Stimulated activated effector memory CD8-positive, alpha-beta T cell treated with anti-CD3 and anti-CD28 coated beads, Interleukin-12 subunit alpha, Interleukin-12 subunit beta, amount 100 ng/mL, for 72 hours (primary cell): ENCODE data around the gene DACH2.

ENCODE experiments used
- ATAC-seq: fragments of 150-1000 bp; cut with Tn5 transposase; 2 replicates; pipeline ENCODE4 v1.10.0; 2021
- DNase-seq, 2 donors: peaks; one replicate each; pipeline ENCODE4 v3.0.0; 2021 to 2022; ENCODE audit warnings: low spot score in 2 of 2
- H3K27ac Mint-ChIP-seq: one replicate; pipeline ENCODE4 v1.8.0; 2022; ENCODE audit warnings: mild to moderate bottlenecking, mixed read lengths
- H3K36me3 Mint-ChIP-seq: one replicate; pipeline ENCODE4 v1.8.0; 2022; ENCODE audit warnings: mild to moderate bottlenecking, mixed read lengths
- H3K4me1 Mint-ChIP-seq: one replicate; pipeline ENCODE4 v1.8.0; 2022; ENCODE audit warnings: mixed read lengths
- H3K4me3 Mint-ChIP-seq: one replicate; pipeline ENCODE4 v1.8.0; 2022; ENCODE audit warnings: mild to moderate bottlenecking, mixed read lengths
- H3K9me3 Mint-ChIP-seq: one replicate; pipeline ENCODE4 v1.8.0; 2022; ENCODE audit warnings: mixed read lengths

DACH2 gene

GRCh38 chrX:86407371-86407770 lies 259.1 kb downstream of the DACH2 start:
- Mint-ChIP-seq H3K4me3 (no peak overlapping the region), H3K27ac (no peak overlapping the region), H3K9me3 (no peaks in the 10 kb centered on the region), H3K36me3 (no peaks in the 10 kb centered on the region), H3K4me1 (no peaks in the 10 kb centered on the region)
- ATAC-seq = no peak
- DNase-seq = no peak

- DNase-seq = no peak
These were observed 273.5 kb downstream of the DACH2 start for GRCh38 chrX:86421771-86422170.

GRCh38 chrX:86436116-86436515 lies 287.9 kb downstream of the DACH2 start:
- Mint-ChIP-seq H3K27ac (no peak overlapping the region), H3K36me3 (no peaks in the 10 kb centered on the region), H3K9me3 (peaks cover 7% of the 10 kb centered on the region), H3K4me3 (no peak overlapping the region), H3K4me1 (no peaks in the 10 kb centered on the region)
- no peak for ATAC-seq
- no peak for DNase-seq

More at GRCh38 chrX:86421771-86422170, 273.5 kb downstream of the DACH2 start:
- no peak overlapping the region for H3K4me3 Mint-ChIP-seq
- no peak for ATAC-seq
- no peaks in the 10 kb centered on the region for H3K36me3 Mint-ChIP-seq
- H3K9me3 Mint-ChIP-seq = peaks cover 3% of the 10 kb centered on the region
- no peak overlapping the region for H3K27ac Mint-ChIP-seq
- H3K4me1 Mint-ChIP-seq = no peaks in the 10 kb centered on the region

GRCh38 chrX:86455495-86455894 lies 307.2 kb downstream of the DACH2 start:
- Mint-ChIP-seq H3K9me3 (peaks cover 7% of the 10 kb centered on the region), H3K27ac (no peak overlapping the region), H3K36me3 (no peaks in the 10 kb centered on the region), H3K4me3 (no peak overlapping the region), H3K4me1 (no peaks in the 10 kb centered on the region)
- ATAC-seq (no peak), DNase-seq (no peak)

GRCh38 chrX:86460760-86461159 lies 312.5 kb downstream of the DACH2 start:
- ATAC-seq (no peak), DNase-seq (no peak)
- Mint-ChIP-seq H3K4me3 (no peak overlapping the region), H3K27ac (no peak overlapping the region), H3K4me1 (no peaks in the 10 kb centered on the region), H3K36me3 (no peaks in the 10 kb centered on the region), H3K9me3 (no peaks in the 10 kb centered on the region)

- no peak overlapping the region for H3K4me3 Mint-ChIP-seq
- ATAC-seq = no peak
- DNase-seq = no peak
- H3K36me3 Mint-ChIP-seq = no peaks in the 10 kb centered on the region
- no peaks in the 10 kb centered on the region for H3K4me1 Mint-ChIP-seq
- H3K9me3 Mint-ChIP-seq = peaks cover 2% of the 10 kb centered on the region
- H3K27ac Mint-ChIP-seq = no peak overlapping the region
These were observed 356.0 kb downstream of the DACH2 start for GRCh38 chrX:86504297-86504696.

GRCh38 chrX:86507331-86507730 lies 359.1 kb downstream of the DACH2 start:
- Mint-ChIP-seq H3K4me3 (no peak overlapping the region), H3K4me1 (no peaks in the 10 kb centered on the region), H3K9me3 (peaks cover 2% of the 10 kb centered on the region), H3K27ac (no peak overlapping the region), H3K36me3 (no peaks in the 10 kb centered on the region)
- ATAC-seq (no peak), DNase-seq (no peak)

- no peaks in the 10 kb centered on the region for H3K36me3 Mint-ChIP-seq
These were observed 431.5 kb downstream of the DACH2 start for GRCh38 chrX:86579777-86580176.

GRCh38 chrX:86604607-86605006 lies 456.4 kb downstream of the DACH2 start:
- H3K4me3 Mint-ChIP-seq = no peak overlapping the region
- H3K9me3 Mint-ChIP-seq = peaks cover 16% of the 10 kb centered on the region
- no peaks in the 10 kb centered on the region for H3K36me3 Mint-ChIP-seq
- DNase-seq (no peak), ATAC-seq (no peak)
- H3K4me1 Mint-ChIP-seq = no peaks in the 10 kb centered on the region
- no peak overlapping the region for H3K27ac Mint-ChIP-seq

More at GRCh38 chrX:86579777-86580176, 431.5 kb downstream of the DACH2 start:
- no peak overlapping the region for H3K4me3 Mint-ChIP-seq
- H3K27ac Mint-ChIP-seq = no peak overlapping the region
- DNase-seq = no peak
- H3K9me3 Mint-ChIP-seq = peaks cover 4% of the 10 kb centered on the region
- ATAC-seq = no peak
- H3K4me1 Mint-ChIP-seq = no peaks in the 10 kb centered on the region

GRCh38 chrX:86696951-86697350 lies 548.7 kb downstream of the DACH2 start:
- H3K4me3 Mint-ChIP-seq = no peak overlapping the region
- H3K27ac Mint-ChIP-seq = no peak overlapping the region
- peaks cover 2% of the 10 kb centered on the region for H3K9me3 Mint-ChIP-seq
- no peaks in the 10 kb centered on the region for H3K4me1 Mint-ChIP-seq
- no peaks in the 10 kb centered on the region for H3K36me3 Mint-ChIP-seq
- ATAC-seq = no peak
- no peak for DNase-seq

- Mint-ChIP-seq H3K9me3 (peaks cover 9% of the 10 kb centered on the region), H3K4me3 (no peak overlapping the region), H3K27ac (no peak overlapping the region), H3K36me3 (no peaks in the 10 kb centered on the region), H3K4me1 (no peaks in the 10 kb centered on the region)
- ATAC-seq (no peak), DNase-seq (no peak)
These were observed 563.4 kb downstream of the DACH2 start for GRCh38 chrX:86711531-86712180.

- Mint-ChIP-seq H3K9me3 (peaks cover 5% of the 10 kb centered on the region), H3K27ac (peak overlapping the region; percentile 38), H3K36me3 (no peaks in the 10 kb centered on the region), H3K4me1 (no peaks in the 10 kb centered on the region), H3K4me3 (no peak overlapping the region)
- no peak for DNase-seq
- no peak for ATAC-seq
These were observed 566.2 kb downstream of the DACH2 start for GRCh38 chrX:86714441-86714840.

- H3K4me3 Mint-ChIP-seq = no peak overlapping the region
- ATAC-seq = no peak
- H3K36me3 Mint-ChIP-seq = no peaks in the 10 kb centered on the region
- no peaks in the 10 kb centered on the region for H3K4me1 Mint-ChIP-seq
- no peaks in the 10 kb centered on the region for H3K9me3 Mint-ChIP-seq
- H3K27ac Mint-ChIP-seq = no peak overlapping the region
- DNase-seq = no peak
These were observed 576.0 kb downstream of the DACH2 start for GRCh38 chrX:86724277-86724676.

GRCh38 chrX:86747091-86747490 lies 598.8 kb downstream of the DACH2 start:
- no peak for DNase-seq

GRCh38 chrX:86805241-86805640 lies 657.0 kb downstream of the DACH2 start:
- Mint-ChIP-seq H3K4me1 (no peaks in the 10 kb centered on the region), H3K9me3 (peaks cover 5% of the 10 kb centered on the region), H3K36me3 (no peaks in the 10 kb centered on the region), H3K27ac (no peak overlapping the region), H3K4me3 (no peak overlapping the region)
- DNase-seq = no peak
- ATAC-seq = no peak

More at GRCh38 chrX:86747091-86747490, 598.8 kb downstream of the DACH2 start:
- no peaks in the 10 kb centered on the region for H3K4me1 Mint-ChIP-seq
- no peaks in the 10 kb centered on the region for H3K9me3 Mint-ChIP-seq
- H3K27ac Mint-ChIP-seq = no peak overlapping the region
- H3K36me3 Mint-ChIP-seq = no peaks in the 10 kb centered on the region
- ATAC-seq = no peak
- no peak overlapping the region for H3K4me3 Mint-ChIP-seq

GRCh38 chrX:86806786-86807185 lies 658.5 kb downstream of the DACH2 start:
- no peaks in the 10 kb centered on the region for H3K4me1 Mint-ChIP-seq
- no peak for ATAC-seq
- no peaks in the 10 kb centered on the region for H3K36me3 Mint-ChIP-seq
- DNase-seq = no peak
- peaks cover 5% of the 10 kb centered on the region for H3K9me3 Mint-ChIP-seq
- H3K4me3 Mint-ChIP-seq = no peak overlapping the region
- no peak overlapping the region for H3K27ac Mint-ChIP-seq

GRCh38 chrX:86809651-86810050 lies 661.4 kb downstream of the DACH2 start:
- no peak for ATAC-seq

More at GRCh38 chrX:86809651-86810050, 661.4 kb downstream of the DACH2 start:
- Mint-ChIP-seq H3K4me3 (no peak overlapping the region), H3K4me1 (no peaks in the 10 kb centered on the region), H3K27ac (no peak overlapping the region), H3K9me3 (peaks cover 8% of the 10 kb centered on the region), H3K36me3 (no peaks in the 10 kb centered on the region)
- DNase-seq = no peak
